HTR-8/SVneo (cell line): ENCODE data around the gene PLK5.
A peak's percentile ranks its signal among the peaks of the same experiment; 100 is the strongest.

ENCODE experiments used
- DNase-seq: peaks from one replicate; pipeline ENCODE4 v3.0.0; 2011; ENCODE audit warnings: low spot score, mixed read lengths; ENCODE audit not compliant: insufficient read length
- FAIRE-seq: peaks from 2 replicates; lab custom pipeline; 2011; peaks lifted over from hg19 to GRCh38; lab: Jason Lieb, UNC

The PLK5 gene

GRCh38 chr19:1549332-1549945 lies 25.6 kb downstream of the PLK5 start:
- FAIRE-seq (peak; percentile 64), DNase-seq (no peak)

GRCh38 chr19:1551068-1552040 lies 27.5 kb downstream of the PLK5 start:
- FAIRE-seq: no peak
- DNase-seq: no peak

GRCh38 chr19:1553415-1553814 lies 29.5 kb downstream of the PLK5 start:
- no peak for DNase-seq
- no peak for FAIRE-seq

- no peak for FAIRE-seq
- no peak for DNase-seq
These were observed 31.1 kb downstream of the PLK5 start for GRCh38 chr19:1554968-1555367.

- FAIRE-seq (no peak), DNase-seq (no peak)
These were observed 31.9 kb downstream of the PLK5 start for GRCh38 chr19:1555487-1556389.

GRCh38 chr19:1556390-1557070 lies 32.7 kb downstream of the PLK5 start:
- no peak for FAIRE-seq
- no peak for DNase-seq

GRCh38 chr19:1558552-1558951 lies 34.7 kb downstream of the PLK5 start:
- FAIRE-seq (no peak), DNase-seq (no peak)

- DNase-seq (no peak), FAIRE-seq (no peak)
These were observed 36.5 kb downstream of the PLK5 start for GRCh38 chr19:1560286-1560882.

- no peak for FAIRE-seq
These were observed 37.5 kb downstream of the PLK5 start for GRCh38 chr19:1561236-1561842.

GRCh38 chr19:1563251-1563650 lies 39.4 kb downstream of the PLK5 start:
- DNase-seq (no peak), FAIRE-seq (no peak)

More at GRCh38 chr19:1561236-1561842, 37.5 kb downstream of the PLK5 start:
- DNase-seq: no peak

- DNase-seq: peak; percentile 82
- no peak for FAIRE-seq
These were observed 42.7 kb downstream of the PLK5 start for GRCh38 chr19:1566392-1567115.

GRCh38 chr19:1567116-1567847 lies 43.4 kb downstream of the PLK5 start:
- no peak for DNase-seq
- no peak for FAIRE-seq

GRCh38 chr19:1567848-1568227 lies 44.0 kb downstream of the PLK5 start:
- DNase-seq: no peak
- no peak for FAIRE-seq

GRCh38 chr19:1568320-1569019 lies 44.6 kb downstream of the PLK5 start, which contains the start of gene MEX3D:
Gene MEX3D (minus strand): TSS chr19:1568325. CDS start chr19:1568058, 267 bp downstream.
- peak; percentile 86 for DNase-seq
- FAIRE-seq: no peak

- no peak for FAIRE-seq
- DNase-seq: no peak
These were observed 46.1 kb downstream of the PLK5 start for GRCh38 chr19:1569997-1570396.

GRCh38 chr19:1570836-1571235 lies 47.0 kb downstream of the PLK5 start:
- FAIRE-seq (no peak), DNase-seq (no peak)

- FAIRE-seq (no peak), DNase-seq (no peak)
These were observed 47.5 kb downstream of the PLK5 start for GRCh38 chr19:1571358-1571757.
